HG03280 (cell line): ENCODE results near the gene SYNPR.

Source experiments
- ATAC-seq: cut with Tn5 transposase; IDR thresholded peaks from one replicate; pipeline ENCODE4 v1.9.1; 2021; ENCODE audit warnings: mild to moderate bottlenecking, moderate library complexity; ENCODE audit not compliant: unreplicated experiment

The SYNPR gene

GRCh38 chr3:63303238-63303637 is 25.1 kb downstream of the SYNPR start:
- no peak for ATAC-seq

- ATAC-seq = no peak
Measured at GRCh38 chr3:63304421-63304820, 26.3 kb downstream of the SYNPR start.

- ATAC-seq = no peak
Measured at GRCh38 chr3:63308072-63308471, 30.0 kb downstream of the SYNPR start.

- ATAC-seq = no peak
Measured at GRCh38 chr3:63309768-63310167, 31.7 kb downstream of the SYNPR start.

GRCh38 chr3:63323766-63324165 is 45.7 kb downstream of the SYNPR start:
- ATAC-seq = no peak

- ATAC-seq = no peak
Measured at GRCh38 chr3:63324621-63325020, 46.5 kb downstream of the SYNPR start.

- no peak for ATAC-seq
Measured at GRCh38 chr3:63325386-63325785, 47.3 kb downstream of the SYNPR start.

GRCh38 chr3:63328365-63328764 is 50.3 kb downstream of the SYNPR start:
- no peak for ATAC-seq

- ATAC-seq = no peak
Measured at GRCh38 chr3:63331520-63331919, 53.4 kb downstream of the SYNPR start.

- no peak for ATAC-seq
Measured at GRCh38 chr3:63333815-63334214, 55.7 kb downstream of the SYNPR start.

GRCh38 chr3:63338351-63338750 is 60.2 kb downstream of the SYNPR start:
- ATAC-seq = no peak

- ATAC-seq = no peak
Measured at GRCh38 chr3:63343674-63344073, 65.6 kb downstream of the SYNPR start.

- no peak for ATAC-seq
Measured at GRCh38 chr3:63344661-63345060, 66.6 kb downstream of the SYNPR start.

- ATAC-seq = peak; percentile 82
Measured at GRCh38 chr3:63349583-63350573, 71.8 kb downstream of the SYNPR start.

GRCh38 chr3:63351159-63352007 is 73.3 kb downstream of the SYNPR start:
- no peak for ATAC-seq

GRCh38 chr3:63352008-63352279 is 73.8 kb downstream of the SYNPR start:
- no peak for ATAC-seq

GRCh38 chr3:63353383-63353782 is 75.3 kb downstream of the SYNPR start:
- no peak for ATAC-seq

- ATAC-seq = no peak
Measured at GRCh38 chr3:63354160-63354559, 76.1 kb downstream of the SYNPR start.

GRCh38 chr3:63355809-63356208 is 77.7 kb downstream of the SYNPR start:
- ATAC-seq = no peak

GRCh38 chr3:63364495-63364894 is 86.4 kb downstream of the SYNPR start:
- no peak for ATAC-seq

- no peak for ATAC-seq
Measured at GRCh38 chr3:63364910-63365309, 86.8 kb downstream of the SYNPR start.

- no peak for ATAC-seq
Measured at GRCh38 chr3:63365671-63366070, 87.6 kb downstream of the SYNPR start.
